PC-9 (cell line): Measurements from ENCODE around the gene PAF1.
"Not testable (repeated sequence)": the region's sequence is repeated elsewhere in the genome, so short reads cannot be mapped to it uniquely, and the experiment has no call there.

Experiments used
- EZH2 ChIP-seq: fragments of 200-600 bp; sonication (generic); IDR thresholded peaks from 2 replicates; pipeline ENCODE4 v1.8.0; 2017; ENCODE audit warnings: antibody characterized with exemption, low read depth
- TF ChIP-seq, protein P1 (sequence below): fragments of 200-600 bp; sonication (generic); conservative IDR thresholded peaks from 2 replicates; pipeline ENCODE4 v1.6.1; 2017; ENCODE audit warnings: mixed run types, antibody characterized with exemption, mild to moderate bottlenecking, moderate library complexity

GRCh38 chr19:39379366-39379765, 11.5 kb downstream of the PAF1 start:
- TF ChIP-seq, protein P1, sequence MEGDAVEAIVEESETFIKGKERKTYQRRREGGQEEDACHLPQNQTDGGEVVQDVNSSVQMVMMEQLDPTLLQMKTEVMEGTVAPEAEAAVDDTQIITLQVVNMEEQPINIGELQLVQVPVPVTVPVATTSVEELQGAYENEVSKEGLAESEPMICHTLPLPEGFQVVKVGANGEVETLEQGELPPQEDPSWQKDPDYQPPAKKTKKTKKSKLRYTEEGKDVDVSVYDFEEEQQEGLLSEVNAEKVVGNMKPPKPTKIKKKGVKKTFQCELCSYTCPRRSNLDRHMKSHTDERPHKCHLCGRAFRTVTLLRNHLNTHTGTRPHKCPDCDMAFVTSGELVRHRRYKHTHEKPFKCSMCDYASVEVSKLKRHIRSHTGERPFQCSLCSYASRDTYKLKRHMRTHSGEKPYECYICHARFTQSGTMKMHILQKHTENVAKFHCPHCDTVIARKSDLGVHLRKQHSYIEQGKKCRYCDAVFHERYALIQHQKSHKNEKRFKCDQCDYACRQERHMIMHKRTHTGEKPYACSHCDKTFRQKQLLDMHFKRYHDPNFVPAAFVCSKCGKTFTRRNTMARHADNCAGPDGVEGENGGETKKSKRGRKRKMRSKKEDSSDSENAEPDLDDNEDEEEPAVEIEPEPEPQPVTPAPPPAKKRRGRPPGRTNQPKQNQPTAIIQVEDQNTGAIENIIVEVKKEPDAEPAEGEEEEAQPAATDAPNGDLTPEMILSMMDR, result not testable (repeated sequence)
- TF ChIP-seq EZH2, result not testable (repeated sequence)
